ENCODE data around the gene LRTM1.

DNA sequence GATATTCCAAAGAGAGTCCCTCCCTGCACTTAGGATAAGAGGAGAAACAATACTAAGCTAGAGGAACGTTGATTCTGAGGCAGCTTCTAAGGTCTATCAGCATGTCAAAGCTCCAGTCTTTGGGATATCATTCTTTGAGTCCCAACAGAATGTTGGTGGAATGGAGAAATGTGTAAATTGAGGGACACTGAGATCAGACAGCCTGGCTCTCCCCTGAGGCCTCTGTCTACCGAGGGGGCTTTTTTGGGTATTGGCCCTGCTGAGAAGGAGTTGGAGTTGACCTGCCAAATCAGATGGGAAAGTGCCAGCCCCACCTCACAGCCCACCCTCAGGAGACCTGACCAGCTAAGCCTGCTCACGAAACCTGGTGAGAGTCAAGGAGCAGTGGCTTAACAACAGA, 27.6 kb upstream of the LRTM1 start:
- TF ChIP-seq, protein P1, sequence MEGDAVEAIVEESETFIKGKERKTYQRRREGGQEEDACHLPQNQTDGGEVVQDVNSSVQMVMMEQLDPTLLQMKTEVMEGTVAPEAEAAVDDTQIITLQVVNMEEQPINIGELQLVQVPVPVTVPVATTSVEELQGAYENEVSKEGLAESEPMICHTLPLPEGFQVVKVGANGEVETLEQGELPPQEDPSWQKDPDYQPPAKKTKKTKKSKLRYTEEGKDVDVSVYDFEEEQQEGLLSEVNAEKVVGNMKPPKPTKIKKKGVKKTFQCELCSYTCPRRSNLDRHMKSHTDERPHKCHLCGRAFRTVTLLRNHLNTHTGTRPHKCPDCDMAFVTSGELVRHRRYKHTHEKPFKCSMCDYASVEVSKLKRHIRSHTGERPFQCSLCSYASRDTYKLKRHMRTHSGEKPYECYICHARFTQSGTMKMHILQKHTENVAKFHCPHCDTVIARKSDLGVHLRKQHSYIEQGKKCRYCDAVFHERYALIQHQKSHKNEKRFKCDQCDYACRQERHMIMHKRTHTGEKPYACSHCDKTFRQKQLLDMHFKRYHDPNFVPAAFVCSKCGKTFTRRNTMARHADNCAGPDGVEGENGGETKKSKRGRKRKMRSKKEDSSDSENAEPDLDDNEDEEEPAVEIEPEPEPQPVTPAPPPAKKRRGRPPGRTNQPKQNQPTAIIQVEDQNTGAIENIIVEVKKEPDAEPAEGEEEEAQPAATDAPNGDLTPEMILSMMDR (IDR thresholded peaks at IDR 0.05), result no peak
- no peak for TF ChIP-seq POLR2A (IDR thresholded peaks at IDR 0.05)
